Endometrial microvascular endothelial cells (primary cell): ENCODE results near the gene ZNF564. TPM values are rescaled to one million over a fixed set of nuclear protein-coding genes. Genes with fewer than 3 reads are reported as not detected.
"Not testable (repeated sequence)": the region's sequence is repeated elsewhere in the genome, so short reads cannot be mapped to it uniquely, and the experiment has no call there.

Experiments
- in situ Hi-C: cut with HindIII; loops from 2 replicates; pipeline ENCODE4 v1.10.0; 2017; ENCODE audit warnings: low sequenced_read_pairs, low pct_unique_long_range_greater_than_20kb; ENCODE audit errors: inconsistent ontology term
- total RNA-seq: library from RNA; depleted of rRNA; stranded (reverse); fragments of >200 nt; gene quantifications from one replicate; pipeline ENCODE4 v1.2.3, GENCODE V29; 2015; ENCODE audit errors: inconsistent ontology term

Gene ZNF564
- total RNA-seq, 1 donor from 2014 or later: 2.9 TPM

- in situ Hi-C loops: no loop called here
Measured at GRCh38 chr19:12521996-12522395, 29.3 kb downstream of the ZNF564 start.

GRCh38 chr19:12513531-12514061 is 37.7 kb downstream of the ZNF564 start:
- in situ Hi-C loops: no loop called here

DNA sequence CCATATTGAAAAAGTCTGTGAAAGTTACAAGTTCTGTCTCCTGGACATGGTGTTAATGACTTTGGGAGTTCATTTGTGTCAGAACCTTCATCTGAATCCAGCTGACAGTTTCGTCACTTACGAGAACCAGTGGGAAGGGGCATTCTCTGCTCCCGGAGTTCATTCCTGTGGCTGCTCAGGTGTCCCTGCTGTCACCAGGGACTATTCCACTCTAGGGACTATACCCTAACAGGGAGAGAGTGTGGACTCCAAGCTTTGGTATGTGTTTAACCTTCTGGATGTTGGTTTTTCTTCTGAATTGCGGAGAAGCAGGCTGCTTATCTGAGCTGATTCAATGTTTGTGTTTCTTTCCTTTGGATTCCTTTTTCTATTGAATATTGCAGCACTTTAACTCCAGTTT is 54.2 kb downstream of the ZNF564 start:
- in situ Hi-C loops: no loop called here

DNA sequence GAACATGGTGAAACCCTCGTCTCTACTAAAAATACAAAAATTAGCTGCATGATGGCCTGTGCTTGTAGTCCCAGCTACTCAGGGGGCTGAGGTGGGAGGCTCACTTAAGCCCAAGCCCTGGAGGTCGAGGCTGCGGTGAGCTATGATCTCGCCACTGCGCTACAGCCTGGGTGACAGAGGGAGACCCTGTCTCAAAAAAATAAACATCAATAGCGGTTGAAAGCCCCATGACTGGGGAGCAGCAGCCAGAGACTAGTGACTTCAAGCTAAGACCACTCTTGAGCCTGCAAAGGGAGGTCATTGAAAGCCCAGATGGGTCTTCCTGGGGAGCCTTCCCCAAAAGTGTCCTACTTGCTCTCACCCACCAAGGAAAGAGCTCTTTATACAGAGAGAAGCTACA is 54.8 kb downstream of the ZNF564 start:
- in situ Hi-C loops: no loop called here

DNA sequence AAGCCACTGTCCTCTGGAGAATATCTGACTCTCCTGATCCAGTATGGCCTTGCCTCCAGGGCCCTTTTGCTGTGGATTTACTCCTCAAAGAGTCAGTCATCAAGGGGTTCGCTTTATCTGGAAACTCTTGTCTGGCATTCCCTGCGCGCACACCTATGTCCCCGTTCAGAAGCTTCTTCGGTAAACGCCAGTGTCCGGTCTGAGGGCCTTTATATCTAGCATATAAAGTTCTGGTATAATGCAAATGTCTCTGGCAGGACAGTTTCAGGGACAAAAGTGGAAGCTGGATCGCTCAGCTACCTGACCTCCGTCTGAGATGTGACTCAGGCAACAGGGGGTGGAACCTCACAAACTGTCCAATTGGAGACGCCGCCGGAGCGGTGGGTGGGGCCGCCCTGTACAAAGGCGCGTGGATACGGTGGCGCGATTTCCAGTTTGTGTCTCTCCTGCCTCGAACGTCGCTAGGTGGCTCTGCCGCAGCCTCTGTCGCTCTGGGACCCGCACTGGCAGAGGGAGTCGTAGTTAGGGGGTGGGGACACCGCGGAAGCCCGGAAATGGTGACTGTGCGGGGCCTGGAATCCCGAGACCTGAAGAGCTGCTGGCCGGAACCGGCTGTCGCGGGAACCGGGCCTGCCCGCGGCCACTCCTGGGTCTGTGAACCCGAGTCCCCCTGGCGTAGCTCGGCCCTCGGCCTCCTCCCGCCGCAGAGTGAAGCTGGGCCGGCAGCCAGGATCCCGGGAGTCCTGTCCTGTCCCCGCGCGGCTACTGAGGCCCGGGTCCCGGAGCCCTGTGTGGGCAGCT is 56.1 kb downstream of the ZNF564 start:
- in situ Hi-C loops: no loop called here

DNA sequence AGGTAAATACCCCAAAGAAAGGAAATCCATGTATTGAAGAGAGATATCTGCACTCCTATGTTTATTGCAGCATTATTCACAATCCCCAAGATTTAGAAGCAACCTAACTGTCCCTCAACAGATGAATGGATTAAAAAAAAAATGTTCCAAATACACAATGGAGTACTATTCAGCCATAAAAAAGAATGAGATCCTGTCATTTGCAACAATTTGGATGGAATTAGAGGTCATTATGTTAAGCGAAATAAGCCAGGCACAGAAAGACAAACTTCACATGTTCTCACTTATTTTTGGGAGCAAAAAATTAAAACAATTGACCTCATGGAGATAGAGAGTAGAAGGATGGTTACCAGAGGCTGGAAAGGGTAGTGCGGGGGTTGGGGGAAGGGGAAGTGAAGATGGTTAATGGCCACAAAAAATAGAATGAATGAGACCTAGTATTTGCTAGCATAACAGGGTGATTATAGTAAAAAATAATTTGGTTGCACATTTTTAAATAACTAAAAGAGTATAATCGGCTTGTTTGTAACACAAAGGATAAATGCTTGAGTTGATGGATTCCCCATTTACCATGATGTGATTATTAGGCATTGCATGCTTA is 56.9 kb downstream of the ZNF564 start:
- in situ Hi-C loops: no loop called here

DNA sequence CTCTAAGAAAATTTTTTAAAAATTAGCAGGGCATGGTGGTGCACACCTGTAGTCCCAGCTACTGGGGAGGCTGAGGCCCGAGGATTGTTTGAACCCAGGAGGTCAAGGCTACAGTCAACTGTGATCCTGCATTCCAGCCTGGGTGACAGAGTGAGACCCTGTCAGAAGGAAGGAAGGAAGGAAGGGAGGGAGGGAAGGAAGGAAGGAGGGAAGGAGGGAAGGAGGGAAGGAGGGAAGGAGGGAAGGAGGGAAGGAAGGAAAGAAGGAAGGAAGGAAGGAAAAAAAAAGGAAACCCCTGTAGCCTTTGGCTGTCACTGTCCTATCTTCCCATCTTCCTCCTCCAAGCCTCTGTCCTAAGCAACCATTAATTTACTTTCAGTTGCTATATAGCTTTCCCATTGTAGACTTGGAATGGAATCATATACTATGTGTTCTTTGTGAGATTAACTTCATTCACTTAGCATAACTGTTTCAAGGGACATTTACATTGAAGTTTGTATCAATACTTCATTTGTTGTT is 65.0 kb downstream of the ZNF564 start:
- in situ Hi-C loops: not testable (repeated sequence)

GRCh38 chr19:12485571-12485970 is 65.7 kb downstream of the ZNF564 start:
- in situ Hi-C loops: no loop called here

DNA sequence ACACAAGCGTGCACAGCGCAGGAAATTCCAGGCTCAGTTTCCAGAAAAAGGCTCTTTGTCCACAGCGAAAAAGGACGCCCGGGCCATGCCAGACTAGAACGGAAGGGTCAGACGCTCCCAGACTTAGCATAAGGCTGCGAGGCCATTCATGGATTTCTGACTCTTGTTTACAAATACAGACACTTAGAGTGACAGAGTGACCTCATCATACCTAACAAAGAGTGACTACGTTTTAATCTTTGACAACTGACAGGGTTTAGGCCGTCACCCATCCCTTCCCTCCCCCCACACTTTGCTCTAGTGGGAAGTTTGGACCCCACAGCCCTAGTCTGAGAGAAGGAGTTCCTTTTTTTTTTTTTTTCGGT is 66.2 kb downstream of the ZNF564 start:
- in situ Hi-C loops: no loop called here

GRCh38 chr19:12484371-12485051 is 66.8 kb downstream of the ZNF564 start, which contains the start of gene ZNF709:
Gene ZNF709, minus strand, starts transcription at chr19:12484816. Its CDS starts 159 bp downstream, at chr19:12484657.
- in situ Hi-C loops: no loop called here

DNA sequence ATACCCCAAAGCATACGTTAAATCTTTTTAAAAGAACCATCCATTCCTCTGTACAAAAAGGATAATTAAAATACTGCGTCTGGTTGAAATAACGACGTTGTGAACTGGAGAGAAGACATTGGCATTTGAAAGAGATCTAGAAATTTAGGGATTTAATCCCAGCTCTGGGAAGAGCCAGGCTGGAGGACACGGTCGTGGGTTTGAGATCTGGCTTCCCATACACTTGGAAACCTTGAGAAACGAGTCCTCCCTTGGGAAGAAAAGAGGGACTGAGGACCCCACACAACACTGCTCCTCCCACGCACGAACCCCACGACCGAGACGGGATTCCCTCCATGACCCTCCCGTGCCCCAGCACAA is 67.3 kb downstream of the ZNF564 start:
- in situ Hi-C loops: no loop called here

DNA sequence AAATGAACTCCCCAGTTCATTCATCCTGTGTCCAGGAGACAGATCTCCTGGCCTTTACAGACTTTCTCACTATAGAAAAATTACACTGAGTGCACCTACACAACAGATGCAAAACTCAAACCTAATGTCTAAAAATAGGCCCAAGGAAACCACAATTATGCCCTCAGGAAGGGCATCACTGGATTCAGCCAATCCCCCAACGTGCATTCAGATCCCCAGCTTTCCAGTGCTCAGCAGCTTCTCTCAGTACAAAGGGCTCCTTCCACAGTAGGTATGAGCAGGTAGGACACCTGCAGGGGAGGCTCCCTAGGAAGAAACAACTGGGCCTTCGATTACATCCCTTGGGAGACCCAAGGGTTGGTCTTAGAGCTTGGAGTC is 68.8 kb downstream of the ZNF564 start:
- in situ Hi-C loops: no loop called here

DNA sequence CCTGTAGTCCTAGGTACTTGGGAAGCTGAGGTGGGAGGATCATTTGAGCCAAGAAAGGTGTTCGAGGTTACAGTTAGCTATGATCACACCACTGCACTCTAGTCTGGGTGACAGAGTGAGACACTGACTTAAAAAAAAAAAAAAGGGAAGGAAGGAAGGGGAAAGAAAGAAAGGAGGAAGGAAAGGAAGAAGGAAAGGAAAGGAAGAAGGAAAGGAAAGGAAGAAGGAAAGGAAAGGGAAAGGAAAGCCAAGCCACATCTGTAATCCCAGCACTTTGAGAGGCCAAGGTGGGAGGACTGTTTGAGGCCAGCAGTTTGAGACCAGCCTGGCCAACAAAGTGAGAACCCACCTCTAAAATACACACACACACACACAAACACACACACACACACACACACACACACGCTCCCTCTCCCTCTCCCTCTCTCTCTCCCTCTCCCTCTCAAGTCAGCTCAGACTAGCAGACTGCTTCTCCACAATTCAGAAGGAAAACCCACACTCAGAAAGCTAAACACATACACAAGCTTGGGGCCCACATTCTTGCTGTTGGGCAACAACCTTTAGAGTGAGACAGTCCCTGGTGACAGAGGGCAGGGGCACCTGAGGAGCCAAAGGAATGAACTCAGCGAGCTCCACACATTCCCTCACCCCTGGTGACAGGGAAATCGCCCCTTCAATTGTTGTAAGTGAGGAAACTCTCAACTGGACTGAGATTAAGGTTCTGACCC is 69.3 kb downstream of the ZNF564 start:
- in situ Hi-C loops: no loop called here

DNA sequence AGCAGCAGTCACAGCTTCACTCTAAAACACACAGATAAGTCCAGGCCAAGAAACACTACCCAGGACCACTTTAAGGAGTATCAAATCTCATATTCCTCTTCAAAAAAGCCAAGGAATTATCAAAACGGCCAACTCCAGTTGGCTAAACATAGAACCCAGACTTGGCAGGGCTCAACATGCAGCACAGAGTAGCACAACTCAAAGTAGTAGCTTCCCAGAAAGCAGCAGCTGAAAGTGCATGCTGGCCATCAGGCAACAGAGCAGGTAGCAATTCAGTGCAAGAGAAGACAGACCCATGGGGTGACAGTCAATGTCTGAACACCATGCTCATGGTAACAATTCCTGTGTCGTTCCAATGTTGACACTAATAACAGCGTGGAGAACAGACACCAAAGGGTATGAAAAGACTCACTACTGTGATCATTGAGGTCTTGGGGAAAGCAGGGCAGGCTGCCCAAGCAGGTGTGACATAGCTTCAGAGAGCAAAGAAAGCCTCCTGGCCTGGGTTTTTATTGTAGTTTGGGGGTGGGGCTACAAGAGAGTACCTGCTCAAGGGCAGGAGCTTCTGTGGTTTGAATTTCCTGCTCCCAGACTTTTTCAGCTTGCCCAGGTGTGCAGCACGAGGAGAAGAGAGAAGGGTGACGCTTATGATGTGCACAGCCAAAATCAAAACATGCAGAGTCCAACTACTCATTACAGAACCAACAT is 72.9 kb downstream of the ZNF564 start:
- in situ Hi-C loops: no loop called here

Other genes with a start within 250 kb of the ZNF564 start
- not detected for gene ZNF563, start 217.8 kb downstream of the ZNF564 start, total RNA-seq
- 0.09 TPM for gene ZNF442, start 185.8 kb downstream of the ZNF564 start, total RNA-seq
- gene ZNF799, start 150.2 kb downstream of the ZNF564 start, total RNA-seq: 5.3 TPM
- 3.7 TPM for gene ZNF443, start 110.5 kb downstream of the ZNF564 start, total RNA-seq
- 2.6 TPM for gene ZNF709, start 66.7 kb downstream of the ZNF564 start, total RNA-seq
- gene ZNF490, start 59.3 kb upstream of the ZNF564 start, total RNA-seq: 3.2 TPM
- 10.0 TPM for gene ZNF791, start 59.4 kb upstream of the ZNF564 start, total RNA-seq
- 58.4 TPM for gene MAN2B1, start 115.3 kb upstream of the ZNF564 start, total RNA-seq
- gene WDR83, start 115.3 kb upstream of the ZNF564 start, total RNA-seq: 5.5 TPM
- 86.4 TPM for gene DHPS, start 130.4 kb upstream of the ZNF564 start, total RNA-seq
- not detected for gene GNG14, start 136.5 kb upstream of the ZNF564 start, total RNA-seq
- 7.2 TPM for gene FBXW9, start 145.1 kb upstream of the ZNF564 start, total RNA-seq
- 23.1 TPM for gene TNPO2, start 172.4 kb upstream of the ZNF564 start, total RNA-seq
- gene TRIR, start 183.2 kb upstream of the ZNF564 start, total RNA-seq: 359 TPM
- 131 TPM for gene GET3, start 186.0 kb upstream of the ZNF564 start, total RNA-seq
- gene BEST2, start 200.3 kb upstream of the ZNF564 start, total RNA-seq: not detected
- gene HOOK2, start 224.1 kb upstream of the ZNF564 start, total RNA-seq: 6.6 TPM
- 19.7 TPM for gene JUNB, start 240.0 kb upstream of the ZNF564 start, total RNA-seq